Caco-2 (cell line): ENCODE measurements around the gene LNPEP. TPM values are rescaled to one million over a fixed set of nuclear protein-coding genes. Genes with fewer than 3 reads are reported as not detected.

Experiments
- BruUV-seq: library from RNA; stranded (reverse); fragments of 400-500 nt; replicated peaks from 2 replicates; lab custom pipeline; 2021; lab: Mats Ljungman, UMichigan
- CTCF ChIA-PET: fragments of 300-600 bp; sonication (Branson Sonifier 250); formaldehyde crosslinking; loops from one replicate; lab custom pipeline; 2022; ENCODE audit warnings: antibody characterized with exemption; lab: Charles Lee
- POLR2A ChIA-PET: fragments of 300-600 bp; sonication (Branson Sonifier 250); formaldehyde crosslinking; loops from one replicate; lab custom pipeline; 2022; ENCODE audit warnings: antibody characterized with exemption; lab: Charles Lee
- DNase-seq, 2 experiments: peaks; one replicate each; pipeline versions ENCODE4 v3.0.0 to v3.0.0-alpha.2; 2020 to 2022
- H3K27me3 ChIP-seq: replicated peaks from 2 replicates; pipeline ENCODE4 v1.6.0; 2011; ENCODE audit warnings: low read length; ENCODE audit not compliant: control insufficient read depth, insufficient read depth
- H3K36me3 ChIP-seq: 2 replicates; pipeline ENCODE4 v1.5.1; 2011; ENCODE audit warnings: low read length; ENCODE audit not compliant: control insufficient read depth, insufficient read depth
- H3K4me1 ChIP-seq: fragments of 250-450 bp; sonication (Bioruptor Pico); 2 replicates; pipeline ENCODE4 v1.5.1; 2020; ENCODE audit warnings: mild to moderate bottlenecking
- H3K4me3 ChIP-seq: 2 replicates; pipeline ENCODE4 v1.5.1; 2011; ENCODE audit warnings: low read depth, mild to moderate bottlenecking, control low read depth, low read length
- H3K9me3 ChIP-seq: fragments of 250-450 bp; sonication (Bioruptor Pico); 2 replicates; pipeline ENCODE4 v1.5.1; 2020; ENCODE audit warnings: mild to moderate bottlenecking, moderate library complexity
- H3K27ac Mint-ChIP-seq: one replicate; pipeline ENCODE4 v1.8.0; 2022; ENCODE audit warnings: mixed read lengths; ENCODE audit not compliant: unreplicated experiment
- H3K27me3 Mint-ChIP-seq: one replicate; pipeline ENCODE4 v1.8.0; 2022; ENCODE audit warnings: mixed read lengths; ENCODE audit not compliant: insufficient read depth, unreplicated experiment
- H3K36me3 Mint-ChIP-seq: one replicate; pipeline ENCODE4 v1.8.0; 2022; ENCODE audit warnings: mild to moderate bottlenecking, mixed read lengths; ENCODE audit not compliant: insufficient read depth, unreplicated experiment
- H3K4me1 Mint-ChIP-seq: one replicate; pipeline ENCODE4 v1.8.0; 2022; ENCODE audit warnings: low read depth, mixed read lengths; ENCODE audit not compliant: unreplicated experiment
- H3K4me3 Mint-ChIP-seq: one replicate; pipeline ENCODE4 v1.8.0; 2022; ENCODE audit warnings: mild to moderate bottlenecking, moderate library complexity, mixed read lengths; ENCODE audit not compliant: unreplicated experiment
- H3K9me3 Mint-ChIP-seq: one replicate; pipeline ENCODE4 v1.8.0; 2022; ENCODE audit warnings: mixed read lengths; ENCODE audit not compliant: unreplicated experiment
- intact Hi-C: fragments of 100-400 bp; cut with micrococcal nuclease; formaldehyde crosslinking; loops from one replicate; pipeline ENCODE4 v1.10.0; 2022; ENCODE audit not compliant: unreplicated experiment
- total RNA-seq: library from RNA; stranded (reverse); gene quantifications from 2 replicates; pipeline ENCODE4 v1.2.3, GENCODE V29; 2022
- TF ChIP-seq, protein P1 (sequence below), 2 experiments: fragments of 200-600 bp in 1 of 2; IDR thresholded peaks; 1 replicate in 1 of 2; 2 replicates in 1 of 2; pipeline versions ENCODE4 v1.5.1 to v1.8.0; 2011 to 2022; ENCODE audit warnings: antibody characterized with exemption in 1 of 2, control low read depth in 1 of 2, inconsistent platforms in 1 of 2, low read depth in 1 of 2, low read length in 1 of 2, mild to moderate bottlenecking in 1 of 2, moderate library complexity in 1 of 2; ENCODE audit not compliant: insufficient read depth in 1 of 2, severe bottlenecking in 1 of 2, unreplicated experiment in 1 of 2

The LNPEP gene
- total RNA-seq, 1 experiment from 2014 or later: 21.4 TPM

DNA sequence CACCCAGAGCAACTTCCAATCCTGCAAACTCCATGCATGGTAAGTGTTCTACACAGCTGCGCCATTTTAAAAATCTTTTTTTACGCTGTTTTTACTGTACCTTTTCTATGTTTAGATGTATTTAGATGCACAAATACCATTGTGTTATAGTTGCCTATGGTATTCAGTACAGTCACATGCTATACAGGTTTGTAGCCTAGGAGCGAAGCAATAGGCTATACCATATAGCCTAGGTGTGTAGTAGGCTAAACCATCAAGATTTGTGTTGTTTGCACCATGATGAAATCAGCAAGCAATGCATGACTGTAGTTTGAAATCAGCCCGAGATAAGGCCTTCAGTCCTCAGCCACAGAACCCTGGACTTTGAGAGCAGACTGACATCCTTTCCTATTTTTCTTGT, 105.4 kb downstream of the LNPEP start:
- Mint-ChIP-seq H3K36me3 (no peaks in the 10 kb centered on the region), H3K27ac (no peak overlapping the region), H3K4me1 (peaks cover 36% of the 10 kb centered on the region), H3K4me3 (no peak overlapping the region), H3K27me3 (no peaks in the 10 kb centered on the region), H3K9me3 (no peaks in the 10 kb centered on the region)
- H3K9me3 ChIP-seq: no peaks in the 10 kb centered on the region
- CTCF ChIA-PET: interaction anchor here (0.7 to 2.2 kb wide), 2 partner anchors 44 to 101 kb away, joined by 3 to 8 read pairs; partner anchors contain the start of gene LIX1
- TF ChIP-seq, protein P1, sequence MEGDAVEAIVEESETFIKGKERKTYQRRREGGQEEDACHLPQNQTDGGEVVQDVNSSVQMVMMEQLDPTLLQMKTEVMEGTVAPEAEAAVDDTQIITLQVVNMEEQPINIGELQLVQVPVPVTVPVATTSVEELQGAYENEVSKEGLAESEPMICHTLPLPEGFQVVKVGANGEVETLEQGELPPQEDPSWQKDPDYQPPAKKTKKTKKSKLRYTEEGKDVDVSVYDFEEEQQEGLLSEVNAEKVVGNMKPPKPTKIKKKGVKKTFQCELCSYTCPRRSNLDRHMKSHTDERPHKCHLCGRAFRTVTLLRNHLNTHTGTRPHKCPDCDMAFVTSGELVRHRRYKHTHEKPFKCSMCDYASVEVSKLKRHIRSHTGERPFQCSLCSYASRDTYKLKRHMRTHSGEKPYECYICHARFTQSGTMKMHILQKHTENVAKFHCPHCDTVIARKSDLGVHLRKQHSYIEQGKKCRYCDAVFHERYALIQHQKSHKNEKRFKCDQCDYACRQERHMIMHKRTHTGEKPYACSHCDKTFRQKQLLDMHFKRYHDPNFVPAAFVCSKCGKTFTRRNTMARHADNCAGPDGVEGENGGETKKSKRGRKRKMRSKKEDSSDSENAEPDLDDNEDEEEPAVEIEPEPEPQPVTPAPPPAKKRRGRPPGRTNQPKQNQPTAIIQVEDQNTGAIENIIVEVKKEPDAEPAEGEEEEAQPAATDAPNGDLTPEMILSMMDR (IDR thresholded peaks at IDR 0.05; ENCODE audit: insufficient read depth in 1 of 2, low read depth in 1 of 2, low read length in 1 of 2, severe bottlenecking in 1 of 2, unreplicated experiment in 1 of 2): no peak
- peaks cover 1% of the 10 kb centered on the region; the same call in 1 of the 2 replicates for H3K36me3 ChIP-seq
- POLR2A ChIA-PET: no interaction called here
- intact Hi-C loops: loop anchor here (5.0 kb wide), 2 partner anchors 36 to 44 kb away; no protein-coding TSS in a partner anchor
- peak in 1 of 2 experiments; percentile 36 for DNase-seq
- H3K4me3 ChIP-seq: no peak overlapping the region
- no TSS peak for BruUV-seq
- H3K4me1 ChIP-seq: peaks cover 24% of the 10 kb centered on the region
- H3K27me3 ChIP-seq: no peaks in the 10 kb centered on the region

DNA sequence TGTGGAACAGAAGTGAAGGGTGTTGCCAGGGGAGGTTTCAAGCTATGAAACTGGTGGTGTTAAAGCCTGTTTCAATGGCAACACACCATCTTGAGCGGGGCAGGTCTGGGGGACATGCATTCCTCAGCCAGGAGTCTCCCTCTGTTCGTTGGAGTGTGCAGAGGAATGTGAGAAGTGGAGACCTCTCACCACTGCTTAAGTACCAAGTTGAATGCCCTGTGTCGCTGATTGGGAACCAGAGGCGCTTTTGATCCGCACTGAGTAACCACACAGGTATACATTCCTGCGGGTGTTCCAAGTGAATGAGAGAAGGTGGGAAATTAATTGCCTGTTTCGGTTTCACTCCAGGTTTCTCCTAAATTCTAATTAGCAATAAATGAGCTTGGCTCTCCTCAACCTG, 107.1 kb downstream of the LNPEP start:
- TF ChIP-seq, protein P1 (IDR thresholded peaks at IDR 0.05; ENCODE audit: insufficient read depth in 1 of 2, low read depth in 1 of 2, low read length in 1 of 2, severe bottlenecking in 1 of 2, unreplicated experiment in 1 of 2): no peak
- Mint-ChIP-seq H3K27ac (peak overlapping the region; percentile 90), H3K9me3 (no peaks in the 10 kb centered on the region), H3K36me3 (no peaks in the 10 kb centered on the region), H3K27me3 (no peaks in the 10 kb centered on the region), H3K4me3 (no peak overlapping the region), H3K4me1 (peaks cover 42% of the 10 kb centered on the region)
- Histone ChIP-seq H3K36me3 (peaks cover 1% of the 10 kb centered on the region; the same call in 1 of the 2 replicates), H3K27me3 (no peaks in the 10 kb centered on the region), H3K9me3 (no peaks in the 10 kb centered on the region), H3K4me1 (peaks cover 28% of the 10 kb centered on the region), H3K4me3 (no peak overlapping the region)
- intact Hi-C loops: loop anchor here (2.0 to 5.0 kb wide), 3 partner anchors 34 to 106 kb away; partner anchors contain the start of gene LNPEP
- ChIA-PET CTCF (interaction anchor here (0.5 to 4.9 kb wide), 4 partner anchors 24 to 174 kb away, joined by 3 to 35 read pairs (median 11); partner anchors contain the start of gene LIX1), POLR2A (no interaction called here)
- no TSS peak for BruUV-seq
- DNase-seq: peak in 1 of 2 experiments; percentile 37

DNA sequence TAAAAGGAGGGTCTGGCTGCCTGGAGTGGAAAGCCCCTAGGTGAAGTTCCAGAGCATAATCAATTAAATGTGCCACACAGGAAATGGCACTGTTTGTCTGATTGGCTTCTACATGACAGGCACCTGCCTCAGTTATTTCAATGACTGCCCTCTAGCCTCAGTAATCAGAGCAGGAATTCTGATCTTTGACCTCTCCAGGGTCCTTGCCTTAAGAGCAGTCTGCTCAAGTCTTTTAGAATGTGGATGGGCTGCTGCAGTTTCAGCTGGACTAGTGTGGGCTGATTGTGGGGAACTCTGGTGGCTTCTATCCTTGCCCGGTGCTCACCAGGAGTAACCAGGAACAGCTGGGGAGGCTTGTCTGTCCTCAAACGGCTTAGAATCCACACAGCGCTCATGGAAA, 107.6 kb downstream of the LNPEP start:
- H3K4me3 Mint-ChIP-seq: peak overlapping the region; percentile 45
- BruUV-seq: no TSS peak
- Histone ChIP-seq H3K27me3 (no peaks in the 10 kb centered on the region), H3K36me3 (peaks cover 1% of the 10 kb centered on the region; the same call in 1 of the 2 replicates), H3K4me1 (peaks cover 28% of the 10 kb centered on the region), H3K4me3 (no peak overlapping the region), H3K9me3 (no peaks in the 10 kb centered on the region)
- ChIA-PET POLR2A (no interaction called here), CTCF (interaction anchor here (1.0 to 4.9 kb wide), 7 partner anchors 11 to 175 kb away, joined by 3 to 35 read pairs (median 5); partner anchors contain the start of gene LIX1)
- no peaks in the 10 kb centered on the region for H3K9me3 Mint-ChIP-seq
- H3K27ac Mint-ChIP-seq: peak overlapping the region; percentile 90
- H3K27me3 Mint-ChIP-seq: no peaks in the 10 kb centered on the region
- TF ChIP-seq, protein P1 (IDR thresholded peaks at IDR 0.05; ENCODE audit: insufficient read depth in 1 of 2, low read depth in 1 of 2, low read length in 1 of 2, severe bottlenecking in 1 of 2, unreplicated experiment in 1 of 2): peak in 1 of 2 experiments; percentile 12
- intact Hi-C loops: loop anchor here (2.0 to 5.0 kb wide), 3 partner anchors 34 to 107 kb away; partner anchors contain the start of gene LNPEP
- H3K36me3 Mint-ChIP-seq: no peaks in the 10 kb centered on the region
- peak; percentile 49 to 59 for DNase-seq
- peaks cover 42% of the 10 kb centered on the region for H3K4me1 Mint-ChIP-seq
